Hematopoietic multipotent progenitor cell (in vitro differentiated cells): ENCODE data around the gene SOCS7. TPM values are rescaled to one million over a fixed set of nuclear protein-coding genes. Genes with fewer than 3 reads are reported as not detected.

Experiments
- total RNA-seq: library from RNA; depleted of rRNA; stranded (reverse); fragments of >200 nt; gene quantifications from one replicate; pipeline ENCODE4 v1.2.3, GENCODE V29; 2012

Gene SOCS7
- total RNA-seq, 1 donor = 16.4 TPM

Other genes with a start within 250 kb of the SOCS7 start
- gene TBC1D3E, start 223.9 kb upstream of the SOCS7 start, total RNA-seq = not detected
- not detected for gene TBC1D3, start 159.3 kb upstream of the SOCS7 start, total RNA-seq
- gene MRPL45, start 54.7 kb upstream of the SOCS7 start, total RNA-seq = 39.6 TPM
- under 0.01 TPM for gene GPR179, start 7.9 kb upstream of the SOCS7 start, total RNA-seq
- 16.4 TPM for gene ARHGAP23, start 76.6 kb downstream of the SOCS7 start, total RNA-seq